Measurements from ENCODE around the gene TEAD4. TPM values are rescaled to one million over a fixed set of nuclear protein-coding genes. Genes with fewer than 3 reads are reported as not detected.

TEAD4 gene
- total and polyA plus RNA-seq, 8 donors: 17.4 to 43.8 (median 29.5) TPM

GRCh38 chr12:3010214-3010930, 51.2 kb downstream of the TEAD4 start:
- TF ChIP-seq CTCF (IDR thresholded peaks at IDR 0.05): no peak
- DNase-seq (no peak), ATAC-seq (no peak), FAIRE-seq (no peak)
- no peak overlapping the region for H3K4me3 ChIP-seq
- no peaks in the 10 kb centered on the region for H3K4me1 ChIP-seq
- WGBS, 2 donors: 90 to 92% methylated on average over 22 of the region's 22 CpGs
- no peak overlapping the region for H3K27ac ChIP-seq
- H3K36me3 ChIP-seq: no peaks in the 10 kb centered on the region
- H3K27me3 ChIP-seq: no peaks in the 10 kb centered on the region
- intact Hi-C loops (cut with DNase I): no loop called here
- H3K9me3 ChIP-seq: no peaks in the 10 kb centered on the region

GRCh38 chr12:3012786-3013185, 53.6 kb downstream of the TEAD4 start:
- no peaks in the 10 kb centered on the region for H3K27me3 ChIP-seq
- WGBS, 2 donors: 92 to 97% methylated on average over 6 of the region's 6 CpGs
- no peaks in the 10 kb centered on the region for H3K36me3 ChIP-seq
- FAIRE-seq (no peak), ATAC-seq (no peak), DNase-seq (no peak)
- TF ChIP-seq CTCF (IDR thresholded peaks at IDR 0.05): no peak
- no peak overlapping the region for H3K4me3 ChIP-seq
- no peaks in the 10 kb centered on the region for H3K4me1 ChIP-seq
- no peaks in the 10 kb centered on the region for H3K9me3 ChIP-seq
- no peak overlapping the region for H3K27ac ChIP-seq
- intact Hi-C loops (cut with DNase I): no loop called here

GRCh38 chr12:3014641-3015040, 55.4 kb downstream of the TEAD4 start:
- FAIRE-seq (no peak), ATAC-seq (no peak), DNase-seq (peak in 2 of 6 donors; percentile 22 to 55)
- intact Hi-C loops (cut with DNase I): no loop called here
- no peak overlapping the region for H3K27ac ChIP-seq
- TF ChIP-seq CTCF (IDR thresholded peaks at IDR 0.05): no peak
- H3K36me3 ChIP-seq: peaks cover 0 to under 1% (median 0%) of the 10 kb centered on the region in 3 donors
- no peaks in the 10 kb centered on the region for H3K4me1 ChIP-seq
- no peaks in the 10 kb centered on the region for H3K9me3 ChIP-seq
- 73 to 79% methylated on average over 16 of the region's 16 CpGs for WGBS, 2 donors
- H3K27me3 ChIP-seq: no peaks in the 10 kb centered on the region
- no peak overlapping the region for H3K4me3 ChIP-seq

GRCh38 chr12:3015356-3015755, 56.2 kb downstream of the TEAD4 start:
- DNase-seq (no peak), ATAC-seq (no peak), FAIRE-seq (no peak)
- H3K9me3 ChIP-seq: no peaks in the 10 kb centered on the region
- intact Hi-C loops (cut with DNase I): no loop called here
- H3K4me1 ChIP-seq: no peaks in the 10 kb centered on the region
- WGBS, 2 donors: 97 to 99% methylated on average over 12 of the region's 12 CpGs
- no peak overlapping the region for H3K27ac ChIP-seq
- H3K36me3 ChIP-seq: peaks cover 0 to 7% (median 0%) of the 10 kb centered on the region in 3 donors
- no peak for TF ChIP-seq CTCF (IDR thresholded peaks at IDR 0.05)
- H3K27me3 ChIP-seq: no peaks in the 10 kb centered on the region
- no peak overlapping the region for H3K4me3 ChIP-seq

- ATAC-seq (no peak), DNase-seq (no peak), FAIRE-seq (no peak)
- no peak overlapping the region for H3K4me3 ChIP-seq
- no peak overlapping the region for H3K27ac ChIP-seq
- WGBS, 2 donors: 77 to 81% methylated on average over 8 of the region's 8 CpGs
- no peaks in the 10 kb centered on the region for H3K4me1 ChIP-seq
- intact Hi-C loops (cut with DNase I): no loop called here
- no peaks in the 10 kb centered on the region for H3K27me3 ChIP-seq
- no peaks in the 10 kb centered on the region for H3K9me3 ChIP-seq
- H3K36me3 ChIP-seq: peaks cover 0 to 7% (median 0%) of the 10 kb centered on the region in 3 donors
- no peak for TF ChIP-seq CTCF (IDR thresholded peaks at IDR 0.05)
Observed at GRCh38 chr12:3016191-3016590, 57.0 kb downstream of the TEAD4 start.
